Gastroesophageal sphincter (tissue), 4 donors: ENCODE results near the gene ACBD7. TPM values are rescaled to one million over a fixed set of nuclear protein-coding genes. Genes with fewer than 3 reads are reported as not detected.

ENCODE experiments used
- ATAC-seq: fragments of 150-250 bp; one replicate; pipeline ENCODE4 v1.9.1; 2016; ENCODE audit warnings: mild to moderate bottlenecking, moderate library complexity
- H3K27ac ChIP-seq, 4 donors: fragments of 200-600 bp; sonication (generic) in 3 of 4; 1 replicate in 3 of 4; 2 replicates in 1 of 4; pipeline ENCODE4 v1.5.1; 2016 to 2019
- H3K27me3 ChIP-seq: fragments of 200-600 bp; sonication (generic); one replicate; pipeline ENCODE4 v1.5.1; 2019
- H3K36me3 ChIP-seq, 2 donors: fragments of 200-600 bp; sonication (generic); one replicate each; pipeline ENCODE4 v1.5.1; 2019; ENCODE audit warnings: control low read depth in 1 of 2
- H3K4me1 ChIP-seq, 3 donors: fragments of 200-600 bp; sonication (generic); 1 replicate in 2 of 3; 2 replicates in 1 of 3; pipeline ENCODE4 v1.5.1; 2016 to 2019; ENCODE audit warnings: control low read depth in 2 of 3
- H3K4me3 ChIP-seq, 2 donors: fragments of 200-600 bp; sonication (generic); one replicate each; pipeline ENCODE4 v1.5.1; 2019; ENCODE audit warnings: mild to moderate bottlenecking in 1 of 2, moderate library complexity in 1 of 2
- H3K9me3 ChIP-seq, 3 donors: fragments of 200-600 bp; sonication (generic); one replicate each; pipeline ENCODE4 v1.5.1; 2017 to 2019; ENCODE audit warnings: control low read depth in 2 of 3
- EP300 ChIP-seq: sonication (generic); formaldehyde crosslinking; IDR thresholded peaks from one replicate; pipeline ENCODE4 v1.6.1; 2017; ENCODE audit warnings: antibody characterized with exemption, mild to moderate bottlenecking
- POLR2A ChIP-seq, 2 donors: fragments of 450-650 bp; IDR thresholded peaks; one replicate each; pipeline ENCODE4 v1.6.1; 2017; ENCODE audit warnings: antibody characterized with exemption in 2 of 2, mild to moderate bottlenecking in 2 of 2, moderate library complexity in 1 of 2
- POLR2AphosphoS5 ChIP-seq: sonication (generic); formaldehyde crosslinking; IDR thresholded peaks from one replicate; pipeline ENCODE4 v1.6.1; 2017; ENCODE audit warnings: antibody characterized with exemption
- WGBS, 2 donors: methylation state at CpG; one replicate each; pipeline ENCODE4 v1.1.5; 2018; ENCODE audit warnings: low coverage in 1 of 2; 5-methylcytosine and 5-hydroxymethylcytosine counted together
- total RNA-seq, 4 donors: library from RNA; depleted of rRNA; stranded (reverse); fragments of >200 nt; gene quantifications; one replicate each; pipeline ENCODE4 v1.1.0, GENCODE V29; 2016
- TF ChIP-seq, protein P1 (sequence below), 4 experiments: fragments of 200-600 bp in 2 of 4; fragments of 450-650 bp in 2 of 4; sonication (generic) in 1 of 4; IDR thresholded peaks; one replicate each; pipeline ENCODE4 v1.5.1; 2017 to 2019; ENCODE audit warnings: antibody characterized with exemption in 4 of 4, mild to moderate bottlenecking in 2 of 4, moderate library complexity in 2 of 4

Gene ACBD7
- total RNA-seq, 4 donors from 2014 or later = not detected

- peak; percentile 73 for ATAC-seq
- Histone ChIP-seq H3K4me1 (peaks cover 0 to 28% (median 0%) of the 10 kb centered on the region in 3 donors), H3K27me3 (no peaks in the 10 kb centered on the region), H3K9me3 (no peaks in the 10 kb centered on the region), H3K27ac (peak overlapping the region in 3 of 4 donors; percentile 15 to 51 (median 50)), H3K36me3 (no peaks in the 10 kb centered on the region), H3K4me3 (peak overlapping the region; percentile 47 to 49)
- TF ChIP-seq POLR2AphosphoS5 = no peak
- TF ChIP-seq, protein P1, sequence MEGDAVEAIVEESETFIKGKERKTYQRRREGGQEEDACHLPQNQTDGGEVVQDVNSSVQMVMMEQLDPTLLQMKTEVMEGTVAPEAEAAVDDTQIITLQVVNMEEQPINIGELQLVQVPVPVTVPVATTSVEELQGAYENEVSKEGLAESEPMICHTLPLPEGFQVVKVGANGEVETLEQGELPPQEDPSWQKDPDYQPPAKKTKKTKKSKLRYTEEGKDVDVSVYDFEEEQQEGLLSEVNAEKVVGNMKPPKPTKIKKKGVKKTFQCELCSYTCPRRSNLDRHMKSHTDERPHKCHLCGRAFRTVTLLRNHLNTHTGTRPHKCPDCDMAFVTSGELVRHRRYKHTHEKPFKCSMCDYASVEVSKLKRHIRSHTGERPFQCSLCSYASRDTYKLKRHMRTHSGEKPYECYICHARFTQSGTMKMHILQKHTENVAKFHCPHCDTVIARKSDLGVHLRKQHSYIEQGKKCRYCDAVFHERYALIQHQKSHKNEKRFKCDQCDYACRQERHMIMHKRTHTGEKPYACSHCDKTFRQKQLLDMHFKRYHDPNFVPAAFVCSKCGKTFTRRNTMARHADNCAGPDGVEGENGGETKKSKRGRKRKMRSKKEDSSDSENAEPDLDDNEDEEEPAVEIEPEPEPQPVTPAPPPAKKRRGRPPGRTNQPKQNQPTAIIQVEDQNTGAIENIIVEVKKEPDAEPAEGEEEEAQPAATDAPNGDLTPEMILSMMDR (IDR thresholded peaks at IDR 0.05) = peak in 1 of 4 experiments; percentile 21
- WGBS, 2 donors = 7 to 11% methylated on average over 4 to 7 of the region's 7 CpGs
Measured at GRCh38 chr10:15084502-15084922, 4.1 kb downstream of the ACBD7 start.

GRCh38 chr10:15083674-15084501 lies 4.7 kb downstream of the ACBD7 start:
- H3K4me3 ChIP-seq = peak overlapping the region; percentile 47 to 49
- 39 to 63% methylated on average over 6 to 14 of the region's 18 CpGs for WGBS, 2 donors
- ATAC-seq = no peak
- TF ChIP-seq POLR2AphosphoS5 (no peak), EP300 (no peak), POLR2A (IDR thresholded peaks at IDR 0.05) (no peak)
- TF ChIP-seq, protein P1 (IDR thresholded peaks at IDR 0.05) = no peak
- H3K36me3 ChIP-seq = no peaks in the 10 kb centered on the region
- peak overlapping the region in 2 of 4 donors; percentile 50 to 51 for H3K27ac ChIP-seq
- H3K4me1 ChIP-seq = peaks cover 0 to 25% (median 0%) of the 10 kb centered on the region in 3 donors
- H3K27me3 ChIP-seq = no peaks in the 10 kb centered on the region
- H3K9me3 ChIP-seq = no peaks in the 10 kb centered on the region

- no peak for TF ChIP-seq POLR2AphosphoS5
- no peak for TF ChIP-seq EP300
- no peak for TF ChIP-seq POLR2A (IDR thresholded peaks at IDR 0.05)
Measured at GRCh38 chr10:15075421-15075820, 13.2 kb downstream of the ACBD7 start.

DNA sequence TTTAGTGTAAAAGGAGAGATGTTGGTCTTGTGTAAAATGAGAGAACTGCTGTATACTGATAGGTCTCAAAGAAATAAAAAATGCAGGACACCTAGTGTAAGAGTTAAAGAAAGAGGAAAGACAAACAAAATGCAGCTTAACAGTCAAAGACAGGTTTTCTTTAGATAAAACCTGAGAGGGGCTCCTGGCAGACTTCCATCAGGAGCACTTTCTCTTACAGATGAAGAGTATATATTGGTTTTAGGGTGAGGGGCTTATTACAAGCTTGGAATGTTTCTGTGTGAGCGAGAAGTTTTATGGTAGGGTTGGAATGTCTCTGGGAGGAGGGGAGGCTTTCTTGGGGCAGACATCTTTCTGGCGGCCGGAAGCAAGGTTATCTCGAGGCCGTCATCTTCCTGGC lies 16.2 kb downstream of the ACBD7 start:
- TF ChIP-seq EP300 (no peak), POLR2A (IDR thresholded peaks at IDR 0.05) (no peak), POLR2AphosphoS5 (no peak)
- TF ChIP-seq, protein P1 (IDR thresholded peaks at IDR 0.05) = no peak
- no peak for ATAC-seq
- WGBS, 2 donors = 85% methylated on average over 5 of the region's 5 CpGs
- H3K36me3 ChIP-seq = no peaks in the 10 kb centered on the region
- H3K9me3 ChIP-seq = peaks cover 0 to 9% (median 0%) of the 10 kb centered on the region in 3 donors
- H3K4me1 ChIP-seq = no peaks in the 10 kb centered on the region
- no peak overlapping the region for H3K27ac ChIP-seq
- H3K27me3 ChIP-seq = no peaks in the 10 kb centered on the region
- H3K4me3 ChIP-seq = no peak overlapping the region

More at GRCh38 chr10:15075421-15075820, 13.2 kb downstream of the ACBD7 start:
- ATAC-seq = no peak
- WGBS, 2 donors = 83 to 90% methylated on average over 1 to 3 of the region's 3 CpGs
- Histone ChIP-seq H3K4me3 (no peak overlapping the region), H3K27ac (no peak overlapping the region), H3K4me1 (no peaks in the 10 kb centered on the region), H3K27me3 (no peaks in the 10 kb centered on the region), H3K9me3 (no peaks in the 10 kb centered on the region), H3K36me3 (no peaks in the 10 kb centered on the region)

DNA sequence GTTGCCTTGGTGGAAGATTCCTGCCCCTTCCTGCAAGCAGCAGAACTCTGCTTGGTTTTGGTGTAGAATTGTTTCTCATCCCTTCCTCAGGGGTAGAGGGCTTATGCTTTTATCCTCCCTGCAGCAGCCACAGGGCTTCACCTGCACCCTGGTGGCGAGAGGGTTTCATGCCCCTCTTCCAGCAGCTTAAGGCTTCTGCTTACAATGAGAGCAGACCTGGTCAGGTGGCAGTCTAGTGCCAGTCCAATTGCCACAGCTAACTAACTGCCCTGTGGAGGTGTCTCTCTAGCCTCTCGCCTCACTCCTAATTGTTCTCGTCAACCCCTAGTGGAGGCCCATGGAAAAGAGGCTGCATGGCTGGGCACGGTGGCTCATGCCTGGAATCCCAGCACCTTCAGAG lies 19.3 kb downstream of the ACBD7 start:
- H3K4me3 ChIP-seq = no peak overlapping the region
- H3K4me1 ChIP-seq = no peaks in the 10 kb centered on the region
- ATAC-seq = no peak
- H3K36me3 ChIP-seq = no peaks in the 10 kb centered on the region
- peaks cover 0 to 28% (median 0%) of the 10 kb centered on the region in 3 donors for H3K9me3 ChIP-seq
- TF ChIP-seq EP300 = no peak
- TF ChIP-seq, protein P1 (IDR thresholded peaks at IDR 0.05) = no peak
- TF ChIP-seq POLR2A (IDR thresholded peaks at IDR 0.05) = no peak
- TF ChIP-seq POLR2AphosphoS5 = no peak
- H3K27me3 ChIP-seq = no peaks in the 10 kb centered on the region
- no CpG with 5 or more reads among the region's 4 CpGs for WGBS, 2 donors
- no peak overlapping the region for H3K27ac ChIP-seq
